Esophagus muscularis mucosa (tissue), 4 donors: ENCODE results near the gene TIMM17A. TPM values are rescaled to one million over a fixed set of nuclear protein-coding genes. Genes with fewer than 3 reads are reported as not detected.
A peak's percentile ranks its signal among the peaks of the same experiment; 100 is the strongest.

ENCODE experiments used
- DNase-seq: peaks from one replicate; pipeline ENCODE4 v3.0.0-alpha.2; 2017; ENCODE audit errors: extremely low spot score
- H3K27ac ChIP-seq, 4 donors: fragments of 200-600 bp; sonication (generic); replicated peaks in 1 of 4; 1 replicate in 3 of 4; 2 replicates in 1 of 4; pipeline ENCODE4 v1.5.1; 2016 to 2019; ENCODE audit warnings: mild to moderate bottlenecking in 1 of 4
- H3K27me3 ChIP-seq, 4 donors: fragments of 200-600 bp; sonication (generic); one replicate each; pipeline versions ENCODE4 v1.5.1 to v1.6.0; 2016 to 2019
- H3K36me3 ChIP-seq, 4 donors: fragments of 200-600 bp; sonication (generic); one replicate each; pipeline ENCODE4 v1.5.1; 2016 to 2019
- H3K4me1 ChIP-seq, 4 donors: fragments of 200-600 bp; sonication (generic); one replicate each; pipeline ENCODE4 v1.5.1; 2016 to 2019
- H3K4me3 ChIP-seq, 4 donors: fragments of 200-600 bp; sonication (generic); 1 replicate in 2 of 4; 2 replicates in 2 of 4; pipeline ENCODE4 v1.5.1; 2016 to 2019; ENCODE audit warnings: mild to moderate bottlenecking in 4 of 4, moderate library complexity in 1 of 4
- H3K9me3 ChIP-seq, 4 donors: fragments of 200-600 bp; sonication (generic); 1 replicate in 3 of 4; 2 replicates in 1 of 4; pipeline ENCODE4 v1.5.1; 2016 to 2019
- EP300 ChIP-seq: sonication (generic); formaldehyde crosslinking; IDR thresholded peaks from one replicate; pipeline ENCODE4 v1.6.1; 2017; ENCODE audit warnings: antibody characterized with exemption
- POLR2A ChIP-seq: fragments of 450-650 bp; IDR thresholded peaks from one replicate; pipeline ENCODE4 v1.6.1; 2017; ENCODE audit warnings: antibody characterized with exemption, moderate library complexity, mild to moderate bottlenecking, low read depth
- POLR2AphosphoS5 ChIP-seq, 2 donors: sonication (generic); formaldehyde crosslinking; IDR thresholded peaks; one replicate each; pipeline ENCODE4 v1.6.1; 2017; ENCODE audit warnings: antibody characterized with exemption in 2 of 2
- WGBS: methylation state at CpG from one replicate; pipeline ENCODE4 v1.1.5; 2018; 5-methylcytosine and 5-hydroxymethylcytosine counted together
- intact Hi-C: fragments of 100-400 bp; cut with DNase I; formaldehyde crosslinking; loops from one replicate; pipeline ENCODE4 v1.15.1; 2023
- total RNA-seq, 4 donors: library from RNA; depleted of rRNA; stranded (reverse); fragments of >200 nt; gene quantifications; one replicate each; pipeline versions ENCODE4 v1.1.0 to v1.2.1, GENCODE V29; 2016
- TF ChIP-seq, protein P1 (sequence below), 3 experiments: fragments of 200-600 bp in 2 of 3; fragments of 450-650 bp in 1 of 3; sonication (generic) in 2 of 3; IDR thresholded peaks; one replicate each; pipeline ENCODE4 v1.5.1; 2017 to 2019; ENCODE audit warnings: antibody characterized with exemption in 3 of 3, mild to moderate bottlenecking in 2 of 3, moderate library complexity in 1 of 3

Gene TIMM17A
- total RNA-seq, 4 donors from 2014 or later: 30.7 to 46.1 (median 32.4) TPM

DNA sequence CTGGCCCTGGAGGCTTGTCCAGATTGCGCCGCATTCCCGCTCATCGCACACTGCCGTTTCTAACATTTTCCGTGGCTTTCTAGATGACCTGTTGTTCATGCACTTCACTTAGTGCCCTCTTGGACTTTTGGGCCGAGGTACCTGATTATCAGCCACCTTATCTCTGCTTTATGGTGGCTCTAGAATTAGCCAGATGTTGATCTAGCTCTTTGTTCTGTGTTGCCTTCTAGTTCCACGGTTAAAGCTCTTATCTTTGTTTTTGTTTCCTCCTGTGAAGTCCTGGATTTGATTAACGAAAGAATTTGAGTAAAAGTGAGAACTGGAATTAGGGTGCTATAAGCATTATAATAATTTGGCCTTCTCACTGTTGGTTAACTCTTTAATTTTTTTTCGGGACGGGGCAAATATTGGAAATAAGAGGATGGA lies 28.1 kb downstream of the TIMM17A start:
- Histone ChIP-seq H3K9me3 (no peaks in the 10 kb centered on the region), H3K4me1 (peaks cover 19 to 30% (median 20%) of the 10 kb centered on the region in 4 donors), H3K27me3 (no peaks in the 10 kb centered on the region), H3K4me3 (peak overlapping the region; percentile 96 to 100 (median 100)), H3K27ac (peak overlapping the region; percentile 88 to 97 (median 96)), H3K36me3 (peaks cover 0 to under 1% (median under 1%) of the 10 kb centered on the region in 4 donors)
- no peak for DNase-seq
- TF ChIP-seq POLR2A (no peak), POLR2AphosphoS5 (IDR thresholded peaks at IDR 0.05) (peak in 1 of 2 donors; percentile 38), EP300 (no peak)
- TF ChIP-seq, protein P1, sequence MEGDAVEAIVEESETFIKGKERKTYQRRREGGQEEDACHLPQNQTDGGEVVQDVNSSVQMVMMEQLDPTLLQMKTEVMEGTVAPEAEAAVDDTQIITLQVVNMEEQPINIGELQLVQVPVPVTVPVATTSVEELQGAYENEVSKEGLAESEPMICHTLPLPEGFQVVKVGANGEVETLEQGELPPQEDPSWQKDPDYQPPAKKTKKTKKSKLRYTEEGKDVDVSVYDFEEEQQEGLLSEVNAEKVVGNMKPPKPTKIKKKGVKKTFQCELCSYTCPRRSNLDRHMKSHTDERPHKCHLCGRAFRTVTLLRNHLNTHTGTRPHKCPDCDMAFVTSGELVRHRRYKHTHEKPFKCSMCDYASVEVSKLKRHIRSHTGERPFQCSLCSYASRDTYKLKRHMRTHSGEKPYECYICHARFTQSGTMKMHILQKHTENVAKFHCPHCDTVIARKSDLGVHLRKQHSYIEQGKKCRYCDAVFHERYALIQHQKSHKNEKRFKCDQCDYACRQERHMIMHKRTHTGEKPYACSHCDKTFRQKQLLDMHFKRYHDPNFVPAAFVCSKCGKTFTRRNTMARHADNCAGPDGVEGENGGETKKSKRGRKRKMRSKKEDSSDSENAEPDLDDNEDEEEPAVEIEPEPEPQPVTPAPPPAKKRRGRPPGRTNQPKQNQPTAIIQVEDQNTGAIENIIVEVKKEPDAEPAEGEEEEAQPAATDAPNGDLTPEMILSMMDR (IDR thresholded peaks at IDR 0.05): no peak
- intact Hi-C loops: no loop called here
- WGBS: 10% methylated on average over 11 of the region's 11 CpGs

DNA sequence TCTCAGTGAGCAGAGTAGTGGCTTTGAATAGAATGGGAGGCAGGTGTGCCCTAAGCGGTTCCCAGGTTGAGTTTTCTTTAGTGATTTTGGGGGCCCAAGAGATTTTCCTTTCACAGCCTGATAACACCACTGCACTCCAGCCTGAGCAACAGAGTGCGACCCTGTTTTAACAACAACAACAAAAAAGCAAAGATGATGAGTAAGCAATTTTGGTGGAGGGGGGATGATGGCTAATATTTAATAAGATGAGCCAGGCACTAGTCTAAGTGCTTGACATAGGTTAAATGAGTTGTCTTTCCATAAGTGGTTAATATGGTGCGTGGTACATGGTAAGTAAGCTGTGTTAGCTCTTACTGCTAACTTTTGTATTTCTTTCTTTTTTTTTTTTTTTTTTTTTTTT lies 29.1 kb downstream of the TIMM17A start:
- no peak overlapping the region for H3K27ac ChIP-seq
- H3K4me3 ChIP-seq: no peak overlapping the region
- no peaks in the 10 kb centered on the region for H3K27me3 ChIP-seq
- H3K36me3 ChIP-seq: peaks cover 9 to 11% (median 11%) of the 10 kb centered on the region in 4 donors
- 93% methylated on average over 3 of the region's 3 CpGs for WGBS
- intact Hi-C loops: no loop called here
- DNase-seq: no peak
- H3K4me1 ChIP-seq: peaks cover 19 to 30% (median 20%) of the 10 kb centered on the region in 4 donors
- TF ChIP-seq, protein P1 (IDR thresholded peaks at IDR 0.05): no peak
- TF ChIP-seq EP300 (no peak), POLR2AphosphoS5 (IDR thresholded peaks at IDR 0.05) (no peak), POLR2A (no peak)
- no peaks in the 10 kb centered on the region for H3K9me3 ChIP-seq

DNA sequence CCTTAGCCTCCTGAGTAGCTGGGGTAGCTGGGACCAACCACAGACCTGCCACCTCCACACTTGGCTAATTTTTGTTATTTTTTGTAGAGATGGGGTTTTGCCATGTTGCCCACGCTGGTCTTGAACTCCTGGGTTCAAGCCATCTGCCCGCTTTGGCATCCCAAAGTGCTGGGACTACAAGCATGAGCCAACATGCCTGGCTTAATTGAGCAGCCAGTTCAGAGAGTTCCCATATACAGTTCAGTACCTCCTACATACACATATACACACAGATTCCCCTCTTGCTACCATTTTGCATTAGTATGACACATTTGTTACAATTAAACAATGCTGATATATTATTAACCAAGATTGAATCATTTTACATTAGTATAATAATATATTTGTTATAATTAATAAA lies 30.1 kb downstream of the TIMM17A start:
- Histone ChIP-seq H3K4me1 (peaks cover 19 to 30% (median 22%) of the 10 kb centered on the region in 4 donors), H3K27me3 (no peaks in the 10 kb centered on the region), H3K27ac (no peak overlapping the region), H3K36me3 (peaks cover 19 to 20% (median 20%) of the 10 kb centered on the region in 4 donors), H3K9me3 (no peaks in the 10 kb centered on the region), H3K4me3 (no peak overlapping the region)
- no peak for TF ChIP-seq EP300
- TF ChIP-seq POLR2A: no peak
- TF ChIP-seq, protein P1 (IDR thresholded peaks at IDR 0.05): no peak
- no peak for TF ChIP-seq POLR2AphosphoS5 (IDR thresholded peaks at IDR 0.05)
- intact Hi-C loops: no loop called here
- no peak for DNase-seq
- WGBS: 100% methylated on average over 2 of the region's 2 CpGs

DNA sequence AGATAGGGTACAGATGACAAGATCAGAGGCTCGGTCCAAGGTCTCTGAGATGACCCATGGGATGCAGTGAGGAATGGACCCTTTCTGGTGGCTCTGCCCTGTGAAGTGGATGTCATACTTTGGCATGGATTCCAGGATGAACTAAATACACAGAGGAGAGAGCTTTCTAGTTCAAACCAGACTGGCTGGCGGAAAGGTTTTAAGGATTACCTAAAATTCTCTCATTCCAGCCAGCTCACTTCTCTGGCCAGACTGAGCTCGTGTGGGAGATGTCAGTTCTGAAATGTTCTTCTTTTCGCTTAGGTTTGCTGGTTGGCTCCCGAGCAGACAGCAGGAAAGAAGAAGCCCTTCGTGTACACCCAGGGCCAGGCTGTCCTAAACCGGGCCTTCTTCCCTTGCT lies 33.3 kb downstream of the TIMM17A start:
- Histone ChIP-seq H3K27me3 (no peaks in the 10 kb centered on the region), H3K4me3 (no peak overlapping the region), H3K27ac (no peak overlapping the region), H3K36me3 (peaks cover 38 to 53% (median 52%) of the 10 kb centered on the region in 4 donors), H3K9me3 (no peaks in the 10 kb centered on the region), H3K4me1 (peaks cover 10 to 20% (median 13%) of the 10 kb centered on the region in 4 donors)
- DNase-seq: no peak
- 67% methylated on average over 7 of the region's 7 CpGs for WGBS
- intact Hi-C loops: no loop called here
- TF ChIP-seq, protein P1 (IDR thresholded peaks at IDR 0.05): no peak
- TF ChIP-seq POLR2AphosphoS5 (IDR thresholded peaks at IDR 0.05): no peak
